Loucy (cell line): ENCODE results near the gene UBA7.

ENCODE experiments used
- H2AFZ ChIP-seq: fragments of 200-600 bp; sonication (generic); 2 replicates; pipeline ENCODE4 v1.6.0; 2016; ENCODE audit warnings: antibody characterized with exemption, mild to moderate bottlenecking, low read length, moderate library complexity
- H3F3A ChIP-seq: fragments of 200-600 bp; 2 replicates; pipeline ENCODE4 v1.6.0; 2016; ENCODE audit warnings: antibody characterized with exemption, low read depth, mild to moderate bottlenecking
- H3K27me3 ChIP-seq: fragments of 200-600 bp; sonication (generic); 2 replicates; pipeline ENCODE4 v1.6.1; 2014; ENCODE audit warnings: low read length, mild to moderate bottlenecking; ENCODE audit not compliant: insufficient read depth, poor library complexity, severe bottlenecking
- H3K36me3 ChIP-seq: fragments of 200-600 bp; sonication (generic); 2 replicates; pipeline ENCODE4 v1.6.1; 2016; ENCODE audit warnings: low read length; ENCODE audit not compliant: insufficient read depth
- H3K4me1 ChIP-seq: fragments of 200-600 bp; sonication (generic); 2 replicates; pipeline ENCODE4 v1.5.1; 2014; ENCODE audit warnings: low read length, mild to moderate bottlenecking; ENCODE audit not compliant: insufficient read depth, poor library complexity, severe bottlenecking
- H3K4me2 ChIP-seq: fragments of 200-600 bp; sonication (generic); 2 replicates; pipeline ENCODE4 v1.6.0; 2014; ENCODE audit warnings: antibody characterized with exemption, low read length, low read depth, mild to moderate bottlenecking; ENCODE audit not compliant: poor library complexity, severe bottlenecking
- H3K4me3 ChIP-seq: fragments of 200-600 bp; sonication (generic); 2 replicates; pipeline ENCODE4 v1.5.1; 2014; ENCODE audit warnings: low read length, mild to moderate bottlenecking, mixed read lengths; ENCODE audit not compliant: poor library complexity, severe bottlenecking
- H3K79me2 ChIP-seq: fragments of 200-600 bp; sonication (generic); 2 replicates; pipeline ENCODE4 v1.6.1; 2014; ENCODE audit warnings: low read length; ENCODE audit not compliant: insufficient read depth
- H3K9ac ChIP-seq: fragments of 200-600 bp; sonication (generic); 2 replicates; pipeline ENCODE4 v1.6.0; 2014; ENCODE audit warnings: mild to moderate bottlenecking, low read depth, low read length, moderate library complexity; ENCODE audit not compliant: poor library complexity, severe bottlenecking
- H3K9me2 ChIP-seq: fragments of 200-600 bp; sonication (generic); replicated peaks from 2 replicates; pipeline ENCODE4 v1.6.1; 2016; ENCODE audit warnings: low read depth, low read length, mixed read lengths
- H3K9me3 ChIP-seq: fragments of 200-600 bp; sonication (generic); 2 replicates; pipeline ENCODE4 v1.6.1; 2014; ENCODE audit warnings: mild to moderate bottlenecking, antibody characterized with exemption, low read length, low read depth; ENCODE audit not compliant: insufficient read depth
- H4K20me1 ChIP-seq: fragments of 200-600 bp; sonication (generic); 2 replicates; pipeline ENCODE4 v1.6.0; 2014; ENCODE audit warnings: antibody characterized with exemption, low read length, mild to moderate bottlenecking; ENCODE audit not compliant: insufficient read depth, poor library complexity, severe bottlenecking
- EZH2phosphoT487 ChIP-seq: fragments of 200-600 bp; IDR thresholded peaks from 2 replicates; pipeline ENCODE4 v1.6.1; 2018; ENCODE audit warnings: antibody characterized with exemption, mild to moderate bottlenecking, moderate library complexity, borderline replicate concordance
- TF ChIP-seq, protein P1 (sequence below): fragments of 200-600 bp; sonication (generic); conservative IDR thresholded peaks from 2 replicates; pipeline ENCODE4 v1.5.1; 2014; ENCODE audit warnings: mild to moderate bottlenecking, antibody characterized with exemption, low read length

The UBA7 gene

DNA sequence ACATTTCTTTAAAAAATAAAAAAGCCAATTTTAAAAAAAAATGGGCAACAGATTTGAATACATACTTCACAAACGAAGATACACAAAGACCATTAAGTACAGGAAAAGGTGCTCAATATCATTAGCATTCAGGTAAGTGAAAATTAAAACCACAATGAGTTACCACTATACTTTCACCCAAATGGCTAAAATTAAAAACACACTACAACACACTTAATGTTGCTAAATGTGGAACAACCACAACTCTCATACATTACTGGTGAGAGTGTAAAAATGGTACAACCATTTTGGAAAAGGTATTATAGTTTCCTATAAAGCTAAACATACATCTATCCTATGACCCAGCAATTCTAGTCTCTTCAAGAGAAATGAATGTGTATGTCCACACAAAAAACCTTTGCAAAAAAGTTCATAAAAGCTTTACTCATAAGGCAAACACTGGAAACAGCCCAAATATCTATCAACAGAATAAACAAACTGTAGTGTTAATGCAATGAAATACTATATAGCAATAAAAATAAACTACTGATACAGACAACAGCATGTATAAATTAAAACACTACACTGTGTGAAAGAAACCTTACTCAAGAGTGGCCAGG lies 42.3 kb downstream of the UBA7 start:
- Histone ChIP-seq H3K9ac (no peak overlapping the region), H3K4me3 (no peak overlapping the region), H2AFZ (no peak overlapping the region), H3K79me2 (peaks cover 72% of the 10 kb centered on the region), H3K9me3 (no peaks in the 10 kb centered on the region), H4K20me1 (peaks cover 23% of the 10 kb centered on the region), H3K4me1 (peaks cover 4% of the 10 kb centered on the region), H3K4me2 (no peak overlapping the region), H3K27me3 (no peaks in the 10 kb centered on the region), H3K9me2 (no peaks in the 10 kb centered on the region), H3K36me3 (peaks cover 3% of the 10 kb centered on the region; the same call in 1 of the 2 replicates), H3F3A (0 out of 2 replicates have a peak, but pooled peaks cover 3% of the 10 kb centered on the region)
- no peak for TF ChIP-seq EZH2phosphoT487
- TF ChIP-seq, protein P1, sequence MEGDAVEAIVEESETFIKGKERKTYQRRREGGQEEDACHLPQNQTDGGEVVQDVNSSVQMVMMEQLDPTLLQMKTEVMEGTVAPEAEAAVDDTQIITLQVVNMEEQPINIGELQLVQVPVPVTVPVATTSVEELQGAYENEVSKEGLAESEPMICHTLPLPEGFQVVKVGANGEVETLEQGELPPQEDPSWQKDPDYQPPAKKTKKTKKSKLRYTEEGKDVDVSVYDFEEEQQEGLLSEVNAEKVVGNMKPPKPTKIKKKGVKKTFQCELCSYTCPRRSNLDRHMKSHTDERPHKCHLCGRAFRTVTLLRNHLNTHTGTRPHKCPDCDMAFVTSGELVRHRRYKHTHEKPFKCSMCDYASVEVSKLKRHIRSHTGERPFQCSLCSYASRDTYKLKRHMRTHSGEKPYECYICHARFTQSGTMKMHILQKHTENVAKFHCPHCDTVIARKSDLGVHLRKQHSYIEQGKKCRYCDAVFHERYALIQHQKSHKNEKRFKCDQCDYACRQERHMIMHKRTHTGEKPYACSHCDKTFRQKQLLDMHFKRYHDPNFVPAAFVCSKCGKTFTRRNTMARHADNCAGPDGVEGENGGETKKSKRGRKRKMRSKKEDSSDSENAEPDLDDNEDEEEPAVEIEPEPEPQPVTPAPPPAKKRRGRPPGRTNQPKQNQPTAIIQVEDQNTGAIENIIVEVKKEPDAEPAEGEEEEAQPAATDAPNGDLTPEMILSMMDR = no peak

DNA sequence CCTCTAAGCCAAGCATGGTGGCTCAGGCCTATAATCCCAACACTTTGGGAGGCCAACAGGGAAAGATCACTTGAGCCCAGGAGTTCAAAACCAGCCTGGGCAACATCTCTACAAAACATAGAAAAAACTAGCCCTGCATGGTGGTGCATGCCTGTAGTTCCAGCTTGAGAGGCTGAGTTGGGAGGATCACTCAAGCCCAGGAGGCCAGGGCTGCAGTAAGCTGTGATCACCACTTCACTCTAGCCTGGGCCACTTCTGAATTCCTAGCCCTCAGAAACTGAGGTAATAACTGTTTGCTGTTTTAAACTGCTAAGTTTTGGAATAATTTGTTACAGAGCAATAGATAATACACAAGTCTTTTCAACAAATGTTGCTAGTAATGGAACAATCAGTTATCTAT lies 43.8 kb downstream of the UBA7 start:
- H3K79me2 ChIP-seq = peaks cover 77% of the 10 kb centered on the region
- H3K9ac ChIP-seq = no peak overlapping the region
- 0 out of 2 replicates have a peak, but pooled peaks cover under 1% of the 10 kb centered on the region for H3F3A ChIP-seq
- H3K4me1 ChIP-seq = peaks cover 4% of the 10 kb centered on the region
- no peak overlapping the region for H3K4me3 ChIP-seq
- TF ChIP-seq EZH2phosphoT487 = no peak
- TF ChIP-seq, protein P1 = no peak
- H3K4me2 ChIP-seq = no peak overlapping the region
- peaks cover 3% of the 10 kb centered on the region; the same call in 1 of the 2 replicates for H3K36me3 ChIP-seq
- H3K9me2 ChIP-seq = no peaks in the 10 kb centered on the region
- H3K27me3 ChIP-seq = no peaks in the 10 kb centered on the region
- H3K9me3 ChIP-seq = no peaks in the 10 kb centered on the region
- no peak overlapping the region for H2AFZ ChIP-seq
- peaks cover 23% of the 10 kb centered on the region for H4K20me1 ChIP-seq

DNA sequence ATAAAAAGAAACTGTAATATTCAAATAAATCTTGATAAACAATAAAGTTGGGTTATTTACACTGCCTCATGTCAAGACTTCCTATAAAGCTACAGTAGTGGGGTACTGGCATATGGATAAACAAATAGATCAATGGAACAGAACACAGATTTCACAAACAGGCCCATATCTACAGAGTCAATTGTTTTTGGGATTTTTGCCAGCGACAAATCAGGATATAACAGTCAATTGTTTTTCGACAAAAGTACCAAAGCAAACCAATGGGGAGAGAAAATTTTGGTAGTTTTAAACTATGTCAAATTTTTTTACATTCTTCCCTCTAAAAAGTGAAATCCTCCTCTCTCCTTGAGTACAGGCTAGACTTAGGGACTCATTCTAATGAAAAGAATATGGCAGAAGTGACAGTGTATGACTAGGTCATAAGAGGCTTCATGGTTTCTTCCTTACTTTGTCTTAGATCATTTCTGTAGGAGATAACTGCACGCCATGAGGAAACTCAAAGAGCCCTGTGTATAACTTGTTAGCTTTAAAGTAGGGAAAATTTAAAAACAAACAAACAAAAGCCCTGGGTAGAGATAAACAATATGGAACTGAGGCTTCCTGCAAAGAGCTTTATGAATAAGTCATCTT lies 44.4 kb downstream of the UBA7 start:
- Histone ChIP-seq H4K20me1 (peaks cover 23% of the 10 kb centered on the region), H3K27me3 (no peaks in the 10 kb centered on the region), H3K4me2 (no peak overlapping the region), H3K4me3 (no peak overlapping the region), H3K9me3 (no peaks in the 10 kb centered on the region), H3K9me2 (no peaks in the 10 kb centered on the region), H2AFZ (no peak overlapping the region), H3K36me3 (peaks cover 3% of the 10 kb centered on the region; the same call in 1 of the 2 replicates), H3F3A (no peaks in the 10 kb centered on the region), H3K4me1 (peaks cover 4% of the 10 kb centered on the region), H3K79me2 (peaks cover 78% of the 10 kb centered on the region), H3K9ac (no peak overlapping the region)
- TF ChIP-seq, protein P1 = no peak
- no peak for TF ChIP-seq EZH2phosphoT487
